ENCODE data around the gene TXLNB. TPM values are rescaled to one million over a fixed set of nuclear protein-coding genes. Genes with fewer than 3 reads are reported as not detected.

Gene TXLNB
- total RNA-seq, 1 experiment from 2014 or later, result 0.15 TPM

- Mint-ChIP-seq H3K27ac (no peak overlapping the region), H3K27me3 (ENCODE audit: low read depth) (no peaks in the 10 kb centered on the region), H3K36me3 (no peaks in the 10 kb centered on the region), H3K9me3 (peaks cover 16% of the 10 kb centered on the region; the same call in 1 of the 2 replicates), H3K4me1 (peaks cover 18% of the 10 kb centered on the region), H3K4me3 (no peak overlapping the region)
- DNase-seq (ENCODE audit: low spot score) (no peak), ATAC-seq (no peak)
- TF ChIP-seq FOXJ3 (CRISPR knock-in tag; IDR thresholded peaks at IDR 0.05; ENCODE audit: borderline replicate concordance) (no peak), HMGA2 (CRISPR knock-in tag; IDR thresholded peaks at IDR 0.05) (no peak), CBFB (CRISPR knock-in tag; IDR thresholded peaks at IDR 0.05; ENCODE audit: low read depth) (no peak), ATF1 (CRISPR knock-in tag; IDR thresholded peaks at IDR 0.05) (no peak), CDX4 (CRISPR knock-in tag; IDR thresholded peaks at IDR 0.05; ENCODE audit: borderline replicate concordance) (no peak), ZNF138 (CRISPR knock-in tag; conservative IDR thresholded peaks at IDR 0.05) (no peak)
- TF ChIP-seq, protein P1, sequence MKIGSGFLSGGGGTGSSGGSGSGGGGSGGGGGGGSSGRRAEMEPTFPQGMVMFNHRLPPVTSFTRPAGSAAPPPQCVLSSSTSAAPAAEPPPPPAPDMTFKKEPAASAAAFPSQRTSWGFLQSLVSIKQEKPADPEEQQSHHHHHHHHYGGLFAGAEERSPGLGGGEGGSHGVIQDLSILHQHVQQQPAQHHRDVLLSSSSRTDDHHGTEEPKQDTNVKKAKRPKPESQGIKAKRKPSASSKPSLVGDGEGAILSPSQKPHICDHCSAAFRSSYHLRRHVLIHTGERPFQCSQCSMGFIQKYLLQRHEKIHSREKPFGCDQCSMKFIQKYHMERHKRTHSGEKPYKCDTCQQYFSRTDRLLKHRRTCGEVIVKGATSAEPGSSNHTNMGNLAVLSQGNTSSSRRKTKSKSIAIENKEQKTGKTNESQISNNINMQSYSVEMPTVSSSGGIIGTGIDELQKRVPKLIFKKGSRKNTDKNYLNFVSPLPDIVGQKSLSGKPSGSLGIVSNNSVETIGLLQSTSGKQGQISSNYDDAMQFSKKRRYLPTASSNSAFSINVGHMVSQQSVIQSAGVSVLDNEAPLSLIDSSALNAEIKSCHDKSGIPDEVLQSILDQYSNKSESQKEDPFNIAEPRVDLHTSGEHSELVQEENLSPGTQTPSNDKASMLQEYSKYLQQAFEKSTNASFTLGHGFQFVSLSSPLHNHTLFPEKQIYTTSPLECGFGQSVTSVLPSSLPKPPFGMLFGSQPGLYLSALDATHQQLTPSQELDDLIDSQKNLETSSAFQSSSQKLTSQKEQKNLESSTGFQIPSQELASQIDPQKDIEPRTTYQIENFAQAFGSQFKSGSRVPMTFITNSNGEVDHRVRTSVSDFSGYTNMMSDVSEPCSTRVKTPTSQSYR (CRISPR knock-in tag; IDR thresholded peaks at IDR 0.05), result no peak
- TF ChIP-seq, protein P2, sequence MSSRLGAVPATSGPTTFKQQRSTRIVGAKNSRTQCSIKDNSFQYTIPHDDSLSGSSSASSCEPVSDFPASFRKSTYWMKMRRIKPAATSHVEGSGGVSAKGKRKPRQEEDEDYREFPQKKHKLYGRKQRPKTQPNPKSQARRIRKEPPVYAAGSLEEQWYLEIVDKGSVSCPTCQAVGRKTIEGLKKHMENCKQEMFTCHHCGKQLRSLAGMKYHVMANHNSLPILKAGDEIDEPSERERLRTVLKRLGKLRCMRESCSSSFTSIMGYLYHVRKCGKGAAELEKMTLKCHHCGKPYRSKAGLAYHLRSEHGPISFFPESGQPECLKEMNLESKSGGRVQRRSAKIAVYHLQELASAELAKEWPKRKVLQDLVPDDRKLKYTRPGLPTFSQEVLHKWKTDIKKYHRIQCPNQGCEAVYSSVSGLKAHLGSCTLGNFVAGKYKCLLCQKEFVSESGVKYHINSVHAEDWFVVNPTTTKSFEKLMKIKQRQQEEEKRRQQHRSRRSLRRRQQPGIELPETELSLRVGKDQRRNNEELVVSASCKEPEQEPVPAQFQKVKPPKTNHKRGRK (CRISPR knock-in tag; IDR thresholded peaks at IDR 0.05; ENCODE audit: borderline replicate concordance), result no peak
- ChIA-PET CTCF (no interaction called here), POLR2A (no interaction called here)
Measured at GRCh38 chr6:139289233-139289632, 2.6 kb downstream of the TXLNB start.

DNA sequence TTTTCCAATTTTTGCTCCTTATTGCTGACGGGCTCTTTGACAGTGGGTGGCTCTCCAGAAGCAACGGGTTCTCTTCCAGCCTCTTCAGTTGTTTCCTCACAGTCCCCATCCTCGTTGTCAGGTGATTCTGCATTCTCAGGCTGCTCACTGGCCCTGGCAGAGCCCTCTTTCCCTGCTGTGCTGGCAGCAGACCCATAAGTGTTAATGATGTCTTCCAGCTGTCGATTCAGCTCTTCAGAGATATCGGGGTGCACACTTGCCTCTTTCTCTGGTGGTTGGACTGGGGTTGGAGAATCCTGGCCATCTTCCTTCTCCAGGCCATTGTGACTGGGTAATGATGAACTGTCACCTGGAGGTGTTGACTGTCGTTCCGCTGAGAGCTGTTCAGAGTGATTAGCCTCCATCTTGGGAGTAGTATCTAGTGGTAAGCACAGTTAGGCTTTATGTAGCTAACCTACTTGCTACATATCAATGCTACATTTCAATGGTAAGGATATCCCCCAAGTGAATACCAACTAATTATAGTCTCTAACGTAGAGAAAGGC is 3.2 kb downstream of the TXLNB start:
- DNase-seq (ENCODE audit: low spot score), result no peak
- ATAC-seq, result no peak
- H3K4me1 Mint-ChIP-seq, result peaks cover 18% of the 10 kb centered on the region
- ChIA-PET CTCF (no interaction called here), POLR2A (no interaction called here)
- peaks cover 16% of the 10 kb centered on the region; the same call in 1 of the 2 replicates for H3K9me3 Mint-ChIP-seq
- H3K27me3 Mint-ChIP-seq (ENCODE audit: low read depth), result no peaks in the 10 kb centered on the region
- no peaks in the 10 kb centered on the region for H3K36me3 Mint-ChIP-seq
- H3K4me3 Mint-ChIP-seq, result no peak overlapping the region
- peak overlapping the region; percentile 10; the same call in 1 of the 2 replicates for H3K27ac Mint-ChIP-seq
- TF ChIP-seq, protein P3, sequence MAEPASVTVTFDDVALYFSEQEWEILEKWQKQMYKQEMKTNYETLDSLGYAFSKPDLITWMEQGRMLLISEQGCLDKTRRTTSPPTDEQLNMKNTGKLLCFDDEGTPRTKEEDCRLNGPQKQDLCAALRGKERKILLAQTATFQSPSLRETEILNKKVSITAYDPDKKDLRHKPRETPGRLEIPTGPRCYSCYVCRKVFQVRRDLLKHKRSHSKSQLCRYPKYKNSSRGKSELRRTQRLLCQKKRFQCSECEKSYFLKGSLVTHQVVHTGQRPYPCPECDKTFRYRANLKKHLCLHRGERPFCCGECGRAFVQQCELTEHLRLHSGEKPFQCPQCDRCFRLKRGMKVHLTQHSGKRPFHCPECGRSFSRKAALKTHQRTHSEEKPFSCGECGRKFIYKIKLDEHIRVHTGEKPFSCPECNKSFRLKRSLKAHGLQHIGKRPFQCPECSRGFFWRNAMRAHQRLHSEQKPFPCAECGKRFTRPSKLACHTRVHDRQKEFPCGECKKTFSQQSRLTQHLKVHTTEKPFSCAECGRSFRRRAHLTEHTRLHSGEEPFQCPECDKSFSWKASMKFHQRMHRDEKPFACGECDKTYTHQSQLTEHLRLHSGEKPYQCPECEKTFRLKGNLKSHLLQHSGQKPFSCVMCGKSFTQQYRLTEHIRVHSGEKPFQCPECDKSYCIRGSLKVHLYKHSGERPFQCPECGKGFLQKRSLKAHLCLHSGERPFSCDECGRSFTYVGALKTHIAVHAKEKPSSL (CRISPR knock-in tag; conservative IDR thresholded peaks at IDR 0.05), result no peak
- TF ChIP-seq AR (CRISPR knock-in tag; IDR thresholded peaks at IDR 0.05), result no peak
- TF ChIP-seq, protein P4, sequence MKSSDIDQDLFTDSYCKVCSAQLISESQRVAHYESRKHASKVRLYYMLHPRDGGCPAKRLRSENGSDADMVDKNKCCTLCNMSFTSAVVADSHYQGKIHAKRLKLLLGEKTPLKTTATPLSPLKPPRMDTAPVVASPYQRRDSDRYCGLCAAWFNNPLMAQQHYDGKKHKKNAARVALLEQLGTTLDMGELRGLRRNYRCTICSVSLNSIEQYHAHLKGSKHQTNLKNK (CRISPR knock-in tag; IDR thresholded peaks at IDR 0.05), result no peak
- TF ChIP-seq CREM (CRISPR knock-in tag; IDR thresholded peaks at IDR 0.05), result no peak
- TF ChIP-seq RORB (CRISPR knock-in tag; IDR thresholded peaks at IDR 0.05), result no peak
- no peak for TF ChIP-seq ZNF121 (CRISPR knock-in tag; IDR thresholded peaks at IDR 0.05)
- TF ChIP-seq ESRRA (CRISPR knock-in tag; IDR thresholded peaks at IDR 0.05; ENCODE audit: borderline replicate concordance), result no peak
- no peak for TF ChIP-seq GRHL2 (CRISPR knock-in tag; IDR thresholded peaks at IDR 0.05; ENCODE audit: insufficient replicate concordance, severe bottlenecking)
- no peak for TF ChIP-seq ZSCAN18 (CRISPR knock-in tag; IDR thresholded peaks at IDR 0.05)
- TF ChIP-seq CBFB (CRISPR knock-in tag; IDR thresholded peaks at IDR 0.05; ENCODE audit: low read depth), result no peak
- no peak for TF ChIP-seq ETV6 (CRISPR knock-in tag; IDR thresholded peaks at IDR 0.05)

All from WTC11 (cell line).